B cell (primary cell): Measurements from ENCODE around the gene ARSJ. TPM values are rescaled to one million over a fixed set of nuclear protein-coding genes. Genes with fewer than 3 reads are reported as not detected.

Experiments used
- ATAC-seq: fragments of 200-7000 bp; cut with Tn5 transposase; one replicate; pipeline ENCODE4 v1.10.0; 2021; ENCODE audit warnings: low read depth, mild to moderate bottlenecking, moderate number of reproducible peaks, moderate library complexity
- CTCF ChIA-PET: fragments of 350-600 bp; sonication (Branson Sonifier 250); formaldehyde crosslinking; loops from one replicate; lab custom pipeline; 2021; ENCODE audit warnings: antibody characterized with exemption, inconsistent platforms; lab: Charles Lee
- POLR2A ChIA-PET: fragments of 350-600 bp; sonication (Branson Sonifier 250); formaldehyde crosslinking; loops from one replicate; lab custom pipeline; 2021; ENCODE audit warnings: antibody characterized with exemption; lab: Charles Lee
- DNase-seq: peaks from one replicate; pipeline ENCODE4 v3.0.0; 2013
- H2AFZ ChIP-seq: 2 replicates; pipeline ENCODE4 v1.6.1; 2012; ENCODE audit warnings: mild to moderate bottlenecking, low read depth, low read length; ENCODE audit not compliant: insufficient read depth, poor library complexity, severe bottlenecking
- H3K27ac ChIP-seq, 2 donors: 1 replicate in 1 of 2; 2 replicates in 1 of 2; pipeline ENCODE4 v1.5.1; 2012 to 2013; ENCODE audit warnings: low read length in 2 of 2, mild to moderate bottlenecking in 2 of 2, moderate library complexity in 1 of 2
- H3K27me3 ChIP-seq, 4 experiments: fragments of 200-600 bp in 1 of 4; sonication (generic) in 1 of 4; replicated peaks in 1 of 4; 1 replicate in 2 of 4; 2 replicates in 2 of 4; pipeline versions ENCODE4 v1.6.1 to v1.7.0; 2013 to 2016; ENCODE audit warnings: low read length in 3 of 4, mild to moderate bottlenecking in 2 of 4, mixed read lengths in 1 of 4, moderate library complexity in 1 of 4; ENCODE audit not compliant: insufficient read depth in 4 of 4, control insufficient read depth in 3 of 4; ENCODE audit errors: control extremely low read depth in 1 of 4
- H3K36me3 ChIP-seq, 2 experiments: replicated peaks in 1 of 2; 1 replicate in 1 of 2; 2 replicates in 1 of 2; pipeline versions ENCODE4 v1.6.1 to v1.7.1; 2013; ENCODE audit warnings: low read length in 1 of 2; ENCODE audit not compliant: insufficient read depth in 2 of 2, control insufficient read depth in 1 of 2; ENCODE audit errors: control extremely low read depth in 1 of 2, extremely low read depth in 1 of 2
- H3K4me1 ChIP-seq, 2 donors: fragments of 200-600 bp in 1 of 2; sonication (generic) in 1 of 2; 1 replicate in 1 of 2; 2 replicates in 1 of 2; pipeline versions ENCODE4 v1.5.1 to v1.6.1; 2013 to 2017; ENCODE audit warnings: low read length in 2 of 2; ENCODE audit not compliant: control insufficient read depth in 2 of 2, insufficient read depth in 2 of 2
- H3K4me2 ChIP-seq: replicated peaks from 2 replicates; pipeline ENCODE3; 2012; ENCODE audit warnings: mild to moderate bottlenecking, low read depth, low read length; ENCODE audit not compliant: poor library complexity, severe bottlenecking
- H3K4me3 ChIP-seq, 5 experiments: fragments of 200-600 bp in 1 of 5; sonication (generic) in 1 of 5; 1 replicate in 3 of 5; 2 replicates in 2 of 5; pipeline versions ENCODE4 v1.5.1 to v1.7.0; 2011 to 2016; ENCODE audit warnings: low read length in 4 of 5, mild to moderate bottlenecking in 4 of 5, low read depth in 2 of 5, control low read depth in 1 of 5, moderate library complexity in 1 of 5; ENCODE audit not compliant: insufficient read depth in 1 of 5; ENCODE audit errors: control extremely low read depth in 1 of 5, extremely low read depth in 1 of 5
- H3K79me2 ChIP-seq: fragments of 200-600 bp; sonication (generic); one replicate; pipeline ENCODE4 v1.6.0; 2016; ENCODE audit warnings: low read length; ENCODE audit not compliant: control insufficient read depth, insufficient read depth
- H3K9ac ChIP-seq: fragments of 200-600 bp; sonication (generic); 2 replicates; pipeline ENCODE4 v1.6.1; 2017; ENCODE audit warnings: mild to moderate bottlenecking, low read length, moderate library complexity
- H3K9me3 ChIP-seq, 3 donors: one replicate each; pipeline versions ENCODE4 v1.6.1 to v1.7.1; 2013; ENCODE audit warnings: low read length in 2 of 3; ENCODE audit not compliant: control insufficient read depth in 2 of 3, insufficient read depth in 1 of 3; ENCODE audit errors: control extremely low read depth in 1 of 3
- H4K20me1 ChIP-seq: 2 replicates; pipeline ENCODE4 v1.6.0; 2012; ENCODE audit warnings: mild to moderate bottlenecking, low read length; ENCODE audit not compliant: insufficient read depth, control insufficient read depth, poor library complexity, severe bottlenecking
- H3K27ac Mint-ChIP-seq: one replicate; pipeline ENCODE4 v1.8.0; 2021; ENCODE audit warnings: mixed read lengths
- H3K27me3 Mint-ChIP-seq: one replicate; pipeline ENCODE4 v1.8.0; 2021; ENCODE audit warnings: mixed read lengths
- H3K4me1 Mint-ChIP-seq: one replicate; pipeline ENCODE4 v1.8.0; 2021; ENCODE audit warnings: mixed read lengths
- H3K4me3 Mint-ChIP-seq: one replicate; pipeline ENCODE4 v1.8.0; 2021; ENCODE audit warnings: mixed read lengths
- H3K9me3 Mint-ChIP-seq: one replicate; pipeline ENCODE4 v1.8.0; 2022; ENCODE audit warnings: mixed read lengths; ENCODE audit not compliant: insufficient read depth
- CTCF ChIP-seq: fragments of 200-600 bp; IDR thresholded peaks from one replicate; pipeline ENCODE4 v1.8.0; 2022; ENCODE audit warnings: antibody characterized with exemption, mild to moderate bottlenecking
- EZH2 ChIP-seq: IDR thresholded peaks from 2 replicates; pipeline ENCODE4 v1.6.1; 2012; ENCODE audit warnings: borderline replicate concordance, low read depth, mild to moderate bottlenecking, moderate library complexity, low read length; ENCODE audit not compliant: insufficient read depth, poor library complexity, severe bottlenecking
- WGBS: methylation state at CpG from one replicate; pipeline ENCODE4 v1.1.5; 2013; ENCODE audit warnings: missing lambda C conversion rate; ENCODE audit not compliant: insufficient coverage; 5-methylcytosine and 5-hydroxymethylcytosine counted together
- intact Hi-C: fragments of 100-400 bp; cut with micrococcal nuclease; formaldehyde crosslinking; loops from one replicate; pipeline ENCODE4 v1.10.0; 2022
- polyA minus RNA-seq: library from RNA; depleted of rRNA, polyadenylated mRNA; stranded (reverse); fragments of >200 nt; gene quantifications from 2 replicates; pipeline ENCODE4 v1.2.3, GENCODE V29; 2012
- polyA plus RNA-seq: library from polyadenylated mRNA; depleted of rRNA; stranded (reverse); fragments of >200 nt; gene quantifications from 2 replicates; pipeline ENCODE4 v1.2.3, GENCODE V29; 2012
- total RNA-seq, 2 donors: library from RNA; stranded (reverse); fragments of 120-200 nt in 1 of 2; gene quantifications; 1 replicate in 1 of 2; 2 replicates in 1 of 2; pipeline versions ENCODE4 v1.2.3 to v1.2.4, GENCODE V29; 2013 to 2022

The ARSJ gene
- total RNA-seq (not detected in 2 replicates), polyA plus RNA-seq (not detected in 2 replicates), polyA minus RNA-seq (not detected in 2 replicates)
- 0.26 TPM for total RNA-seq (2013)

DNA sequence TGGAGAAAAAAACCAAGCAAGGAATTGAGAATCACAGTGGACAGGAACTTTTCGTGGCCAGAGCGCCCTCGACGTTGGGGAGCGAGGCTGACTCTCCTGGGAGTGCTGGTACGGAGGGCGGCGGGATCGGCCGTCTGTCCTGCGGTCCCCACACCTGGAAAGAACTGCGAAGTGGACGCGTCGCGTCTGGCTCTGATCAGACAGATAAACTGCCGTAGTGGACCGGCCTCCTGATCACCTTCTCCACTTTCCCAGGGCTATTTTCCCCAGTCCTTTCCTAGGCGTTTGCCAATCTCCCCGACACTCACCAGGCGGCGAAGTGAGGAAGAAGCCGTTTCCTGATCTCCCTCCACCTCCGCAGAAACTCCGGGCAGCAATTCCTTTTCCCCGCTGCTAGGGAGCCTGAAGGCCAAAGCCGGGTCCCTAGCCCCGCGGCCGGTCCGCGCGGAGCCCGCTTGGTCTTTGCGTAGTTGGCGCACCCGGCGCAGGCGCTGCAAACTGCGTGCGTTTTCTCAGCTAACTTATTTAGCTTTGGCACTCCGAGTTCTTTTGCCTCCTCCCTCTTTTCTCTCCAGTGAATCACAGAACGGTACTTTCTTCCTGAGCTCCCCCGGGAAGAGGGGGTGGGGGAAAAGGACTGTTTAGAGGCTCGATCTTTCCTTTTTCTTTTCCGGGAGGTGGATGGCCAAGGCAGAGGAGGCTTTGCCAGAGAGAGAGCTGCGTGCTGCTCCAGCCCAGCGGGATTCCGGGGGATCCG lies at the start of gene ARSJ:
TSS of gene ARSJ (minus strand) at position 500 of the 757 bp plus-strand sequence. CDS start 813 bp downstream, outside the sequence.
- H3K9me3 ChIP-seq = peaks cover 0 to 2% (median 2%) of the 10 kb centered on the region in 3 donors
- Mint-ChIP-seq H3K27ac (no peak within 1 kb of the TSS), H3K4me3 (peak within 1 kb of the TSS; percentile 38), H3K9me3 (no peaks in the 10 kb centered on the region), H3K27me3 (peaks cover 52% of the 10 kb centered on the region), H3K4me1 (peaks cover 14% of the 10 kb centered on the region)
- no peak within 1 kb of the TSS for H3K9ac ChIP-seq
- peaks cover 0 to 28% (median 22%) of the 10 kb centered on the region in 4 experiments for H3K27me3 ChIP-seq
- CTCF ChIA-PET = no interaction called here
- H2AFZ ChIP-seq = peak within 1 kb of the TSS; percentile 25
- H3K4me1 ChIP-seq = peaks cover 6 to 7% of the 10 kb centered on the region in 2 donors
- H4K20me1 ChIP-seq = no peaks in the 10 kb centered on the region
- H3K4me2 ChIP-seq = peak within 1 kb of the TSS; percentile 44
- POLR2A ChIA-PET = no interaction called here
- DNase-seq = peak; percentile 3
- no peak within 1 kb of the TSS for H3K4me3 ChIP-seq
- no peaks in the 10 kb centered on the region for H3K79me2 ChIP-seq
- no peaks in the 10 kb centered on the region for H3K36me3 ChIP-seq
- no peak for TF ChIP-seq EZH2
- no peak for TF ChIP-seq CTCF
- H3K27ac ChIP-seq = no peak within 1 kb of the TSS
- ATAC-seq = no peak
- WGBS = 12% methylated on average over 47 of the region's 50 CpGs
- intact Hi-C loops = no loop called here

GRCh38 chr4:114028071-114028470 lies 48.6 kb upstream of the ARSJ start:
- H3K27me3 ChIP-seq = no peaks in the 10 kb centered on the region
- H3K9me3 Mint-ChIP-seq = no peaks in the 10 kb centered on the region
- TF ChIP-seq EZH2 (no peak), CTCF (no peak)
- no peak overlapping the region for H3K27ac Mint-ChIP-seq
- H3K27ac ChIP-seq = no peak overlapping the region
- no peaks in the 10 kb centered on the region for H3K27me3 Mint-ChIP-seq
- no peaks in the 10 kb centered on the region for H3K79me2 ChIP-seq
- H3K4me3 ChIP-seq = no peak overlapping the region
- no peaks in the 10 kb centered on the region for H3K36me3 ChIP-seq
- POLR2A ChIA-PET = no interaction called here
- no peaks in the 10 kb centered on the region for H3K9me3 ChIP-seq
- no peak overlapping the region for H3K4me3 Mint-ChIP-seq
- ATAC-seq (no peak), DNase-seq (no peak)
- H3K4me1 Mint-ChIP-seq = no peaks in the 10 kb centered on the region
- no peak overlapping the region for H3K4me2 ChIP-seq
- CTCF ChIA-PET = no interaction called here
- no peak overlapping the region for H2AFZ ChIP-seq
- H4K20me1 ChIP-seq = no peaks in the 10 kb centered on the region
- no peaks in the 10 kb centered on the region for H3K4me1 ChIP-seq
- no peak overlapping the region for H3K9ac ChIP-seq
- intact Hi-C loops = no loop called here
